CD4-positive, alpha-beta memory T cell (primary cell): ENCODE results near the gene ELAVL4. TPM values are rescaled to one million over a fixed set of nuclear protein-coding genes. Genes with fewer than 3 reads are reported as not detected.

Source experiments
- CTCF ChIA-PET: fragments of 350-600 bp; sonication (Branson Sonifier 250); formaldehyde crosslinking; loops from one replicate; lab custom pipeline; 2021; ENCODE audit warnings: inconsistent platforms; ENCODE audit not compliant: partially characterized antibody; lab: Charles Lee
- POLR2A ChIA-PET: fragments of 350-600 bp; sonication (Branson Sonifier 250); formaldehyde crosslinking; loops from one replicate; lab custom pipeline; 2021; ENCODE audit not compliant: partially characterized antibody; lab: Charles Lee
- DNase-seq, 5 donors: peaks; one replicate each; pipeline versions ENCODE4 v3.0.0 to v3.0.0-alpha.2; 2020 to 2022; ENCODE audit warnings: mixed read lengths in 1 of 5
- H3K27ac ChIP-seq: one replicate; pipeline ENCODE4 v1.7.0; 2013; ENCODE audit warnings: low read depth, low read length
- H3K27me3 ChIP-seq: 2 replicates; pipeline ENCODE4 v1.7.0; 2013; ENCODE audit warnings: mild to moderate bottlenecking, low read length, moderate library complexity; ENCODE audit not compliant: insufficient read depth
- H3K36me3 ChIP-seq: 2 replicates; pipeline ENCODE4 v1.7.0; 2013; ENCODE audit warnings: mild to moderate bottlenecking, low read length, moderate library complexity; ENCODE audit not compliant: insufficient read depth
- H3K4me1 ChIP-seq: 2 replicates; pipeline ENCODE4 v1.7.0; 2013; ENCODE audit warnings: mild to moderate bottlenecking, low read length, moderate library complexity; ENCODE audit not compliant: insufficient read depth
- H3K4me3 ChIP-seq, 2 donors: one replicate each; pipeline ENCODE4 v1.7.0; 2013; ENCODE audit warnings: low read length in 2 of 2, mild to moderate bottlenecking in 1 of 2
- H3K9me3 ChIP-seq, 2 donors: one replicate each; pipeline ENCODE4 v1.7.0; 2013; ENCODE audit warnings: low read length in 2 of 2, control low read depth in 1 of 2; ENCODE audit not compliant: control insufficient read depth in 1 of 2
- H3K27ac Mint-ChIP-seq, 7 donors: one replicate each; pipeline ENCODE4 v1.8.0; 2020 to 2021; ENCODE audit warnings: mixed read lengths in 7 of 7, mild to moderate bottlenecking in 6 of 7, inconsistent platforms in 3 of 7, moderate library complexity in 3 of 7
- H3K27me3 Mint-ChIP-seq, 2 donors: one replicate each; pipeline ENCODE4 v1.8.0; 2020 to 2021; ENCODE audit warnings: mixed read lengths in 2 of 2
- H3K36me3 Mint-ChIP-seq, 2 donors: one replicate each; pipeline ENCODE4 v1.8.0; 2020 to 2021; ENCODE audit warnings: mixed read lengths in 2 of 2, inconsistent platforms in 1 of 2, mild to moderate bottlenecking in 1 of 2
- H3K4me1 Mint-ChIP-seq, 4 donors: one replicate each; pipeline ENCODE4 v1.8.0; 2020 to 2021; ENCODE audit warnings: mixed read lengths in 4 of 4, mild to moderate bottlenecking in 1 of 4
- H3K4me3 Mint-ChIP-seq, 8 donors: one replicate each; pipeline ENCODE4 v1.8.0; 2020 to 2021; ENCODE audit warnings: mixed read lengths in 8 of 8, mild to moderate bottlenecking in 7 of 8, moderate library complexity in 6 of 8, inconsistent platforms in 3 of 8
- H3K9me3 Mint-ChIP-seq, 8 donors: one replicate each; pipeline ENCODE4 v1.8.0; 2020 to 2021; ENCODE audit warnings: mixed read lengths in 8 of 8, mild to moderate bottlenecking in 5 of 8, inconsistent platforms in 3 of 8, moderate library complexity in 1 of 8
- intact Hi-C: fragments of 100-400 bp; cut with micrococcal nuclease; formaldehyde crosslinking; loops from one replicate; pipeline ENCODE4 v1.15.1; 2023
- polyA plus RNA-seq, 2 donors: library from polyadenylated mRNA; unstranded; fragments of 300-500 nt; fragmentation: Illumina TruSeq; gene quantifications; one replicate each; pipeline ENCODE4 v1.2.3, GENCODE V29; 2021
- total RNA-seq, 2 experiments: library from RNA; stranded (reverse); gene quantifications; one replicate each; pipeline ENCODE4 v1.2.3, GENCODE V29; 2021

ELAVL4 gene
- total and polyA plus RNA-seq, 4 experiments from 2014 or later: not detected

DNA sequence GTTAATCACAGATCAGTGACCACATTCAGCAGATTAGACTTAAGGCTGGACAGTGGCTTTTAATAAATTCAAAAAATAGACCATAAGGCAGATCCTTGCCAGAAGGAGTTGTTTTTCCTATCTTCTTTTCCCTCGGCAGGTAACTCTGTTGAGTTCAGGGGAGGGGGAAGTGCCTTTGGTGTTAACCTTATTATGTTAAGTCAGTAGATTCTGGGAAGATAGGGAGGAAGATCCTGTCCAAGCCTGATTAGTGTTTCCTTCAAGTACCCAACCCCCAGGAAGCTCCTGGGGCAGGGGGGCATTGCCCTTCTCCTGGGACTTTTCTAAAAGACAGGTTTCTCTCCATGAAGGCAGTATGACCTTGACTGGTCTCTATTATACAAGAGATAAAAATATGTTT is 87.4 kb downstream of the ELAVL4 start:
- DNase-seq: no peak
- H3K4me3 Mint-ChIP-seq: no peak overlapping the region
- peaks cover 0 to 4% of the 10 kb centered on the region in 2 donors for H3K27me3 Mint-ChIP-seq
- H3K9me3 ChIP-seq: no peaks in the 10 kb centered on the region
- no peaks in the 10 kb centered on the region for H3K36me3 ChIP-seq
- no peaks in the 10 kb centered on the region for H3K9me3 Mint-ChIP-seq
- ChIA-PET POLR2A (no interaction called here), CTCF (no interaction called here)
- H3K27me3 ChIP-seq: peaks cover 4% of the 10 kb centered on the region
- no peak overlapping the region for H3K27ac Mint-ChIP-seq
- intact Hi-C loops: no loop called here
- H3K4me3 ChIP-seq: no peak overlapping the region
- no peaks in the 10 kb centered on the region for H3K4me1 Mint-ChIP-seq
- no peak overlapping the region for H3K27ac ChIP-seq
- no peaks in the 10 kb centered on the region for H3K36me3 Mint-ChIP-seq
- no peaks in the 10 kb centered on the region for H3K4me1 ChIP-seq

- Mint-ChIP-seq H3K27me3 (peaks cover 0 to 4% of the 10 kb centered on the region in 2 donors), H3K4me1 (no peaks in the 10 kb centered on the region), H3K36me3 (no peaks in the 10 kb centered on the region), H3K27ac (no peak overlapping the region), H3K9me3 (no peaks in the 10 kb centered on the region), H3K4me3 (no peak overlapping the region)
- intact Hi-C loops: no loop called here
- Histone ChIP-seq H3K4me3 (no peak overlapping the region), H3K4me1 (no peaks in the 10 kb centered on the region), H3K9me3 (no peaks in the 10 kb centered on the region), H3K27me3 (peaks cover 4% of the 10 kb centered on the region), H3K27ac (no peak overlapping the region), H3K36me3 (no peaks in the 10 kb centered on the region)
- DNase-seq: no peak
- ChIA-PET CTCF (no interaction called here), POLR2A (no interaction called here)
These were observed 88.5 kb downstream of the ELAVL4 start for GRCh38 chr1:50197216-50197615.

DNA sequence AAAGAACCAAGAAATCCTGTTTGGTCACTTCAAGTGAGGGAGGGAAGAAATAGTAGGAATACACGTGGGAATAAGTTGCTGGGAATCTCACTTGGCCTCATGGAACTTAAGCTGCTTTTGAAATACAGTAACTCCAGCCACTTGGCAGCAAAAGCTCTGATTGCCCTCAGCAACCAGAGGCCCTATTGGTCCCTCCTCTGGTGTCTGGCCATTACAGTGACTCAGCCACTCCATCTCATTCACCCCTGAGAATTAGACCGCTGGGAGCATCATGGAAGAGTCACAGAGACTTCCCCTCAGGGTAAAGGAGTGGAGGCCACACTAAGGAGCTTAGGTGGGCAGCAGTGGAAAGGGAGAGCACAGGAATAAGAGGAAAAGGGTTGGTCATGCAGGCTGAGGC is 99.6 kb downstream of the ELAVL4 start:
- POLR2A ChIA-PET: no interaction called here
- no peak overlapping the region for H3K27ac ChIP-seq
- no peaks in the 10 kb centered on the region for H3K4me1 Mint-ChIP-seq
- H3K36me3 ChIP-seq: no peaks in the 10 kb centered on the region
- H3K9me3 ChIP-seq: no peaks in the 10 kb centered on the region
- no peak overlapping the region for H3K27ac Mint-ChIP-seq
- intact Hi-C loops: no loop called here
- H3K27me3 ChIP-seq: no peaks in the 10 kb centered on the region
- no peaks in the 10 kb centered on the region for H3K36me3 Mint-ChIP-seq
- peaks cover 0 to 3% (median 0%) of the 10 kb centered on the region in 8 donors for H3K9me3 Mint-ChIP-seq
- H3K27me3 Mint-ChIP-seq: peaks cover 5 to 7% of the 10 kb centered on the region in 2 donors
- CTCF ChIA-PET: no interaction called here
- no peak for DNase-seq
- H3K4me3 Mint-ChIP-seq: no peak overlapping the region
- H3K4me1 ChIP-seq: no peaks in the 10 kb centered on the region
- H3K4me3 ChIP-seq: no peak overlapping the region

GRCh38 chr1:50208756-50209155 is 100.0 kb downstream of the ELAVL4 start:
- Mint-ChIP-seq H3K36me3 (no peaks in the 10 kb centered on the region), H3K4me3 (no peak overlapping the region), H3K27me3 (peaks cover 5% of the 10 kb centered on the region in 2 donors), H3K9me3 (peaks cover 0 to 3% (median 0%) of the 10 kb centered on the region in 8 donors), H3K4me1 (no peaks in the 10 kb centered on the region), H3K27ac (no peak overlapping the region)
- no peak overlapping the region for H3K4me3 ChIP-seq
- no peaks in the 10 kb centered on the region for H3K36me3 ChIP-seq
- H3K4me1 ChIP-seq: no peaks in the 10 kb centered on the region
- H3K27ac ChIP-seq: no peak overlapping the region
- H3K9me3 ChIP-seq: no peaks in the 10 kb centered on the region
- ChIA-PET POLR2A (no interaction called here), CTCF (no interaction called here)
- H3K27me3 ChIP-seq: no peaks in the 10 kb centered on the region
- DNase-seq: no peak
- intact Hi-C loops: no loop called here

DNA sequence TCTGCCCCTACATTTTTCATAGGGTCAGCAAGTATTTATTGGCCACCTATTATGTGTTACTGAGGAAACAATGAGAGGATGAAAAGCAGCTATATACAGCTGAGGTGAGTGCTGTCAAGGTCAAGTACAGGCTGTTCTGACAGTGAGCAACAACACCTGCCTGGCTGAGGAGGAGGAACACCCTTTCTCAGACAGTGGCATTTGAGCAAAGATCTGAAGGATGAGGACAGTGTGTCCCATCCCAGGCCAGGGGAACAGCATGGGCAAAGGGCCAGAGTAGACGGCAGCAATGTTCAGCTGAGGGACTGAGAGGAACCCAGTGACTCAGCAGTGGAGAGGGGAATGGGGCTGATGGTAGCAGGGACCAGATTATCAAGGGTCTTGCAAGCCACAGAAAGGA is 101.0 kb downstream of the ELAVL4 start:
- no peaks in the 10 kb centered on the region for H3K4me1 Mint-ChIP-seq
- H3K27me3 Mint-ChIP-seq: peaks cover 5% of the 10 kb centered on the region in 2 donors
- H3K4me3 Mint-ChIP-seq: no peak overlapping the region
- Histone ChIP-seq H3K36me3 (no peaks in the 10 kb centered on the region), H3K9me3 (no peaks in the 10 kb centered on the region), H3K27ac (no peak overlapping the region), H3K4me1 (no peaks in the 10 kb centered on the region), H3K4me3 (no peak overlapping the region), H3K27me3 (no peaks in the 10 kb centered on the region)
- H3K27ac Mint-ChIP-seq: no peak overlapping the region
- ChIA-PET CTCF (no interaction called here), POLR2A (no interaction called here)
- H3K36me3 Mint-ChIP-seq: no peaks in the 10 kb centered on the region
- peaks cover 0 to 3% (median 0%) of the 10 kb centered on the region in 8 donors for H3K9me3 Mint-ChIP-seq
- intact Hi-C loops: no loop called here
- DNase-seq: no peak

DNA sequence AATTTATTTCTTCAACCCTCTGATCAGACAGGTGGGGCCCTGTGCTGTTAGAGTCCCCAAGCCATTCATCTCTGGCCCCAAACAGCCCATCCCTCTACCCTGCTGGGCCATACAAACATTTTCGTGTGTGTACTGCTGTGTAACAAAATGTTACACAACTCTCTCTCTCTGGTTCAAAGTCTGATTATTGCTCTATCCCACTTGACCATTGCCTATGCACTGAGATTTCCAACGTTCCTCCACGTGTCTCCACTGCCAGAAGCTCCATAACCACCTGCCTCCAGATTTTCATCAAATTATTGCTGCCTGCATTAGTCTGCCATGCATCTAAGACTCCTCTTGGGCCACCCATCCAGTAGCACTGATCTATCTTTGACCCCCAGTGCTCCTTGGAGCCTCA is 104.8 kb downstream of the ELAVL4 start:
- no peak overlapping the region for H3K27ac Mint-ChIP-seq
- intact Hi-C loops: no loop called here
- ChIA-PET CTCF (no interaction called here), POLR2A (no interaction called here)
- H3K27me3 ChIP-seq: no peaks in the 10 kb centered on the region
- H3K36me3 Mint-ChIP-seq: no peaks in the 10 kb centered on the region
- H3K9me3 ChIP-seq: no peaks in the 10 kb centered on the region
- H3K27ac ChIP-seq: no peak overlapping the region
- no peaks in the 10 kb centered on the region for H3K4me1 Mint-ChIP-seq
- H3K4me3 Mint-ChIP-seq: no peak overlapping the region
- no peak overlapping the region for H3K4me3 ChIP-seq
- H3K9me3 Mint-ChIP-seq: peaks cover 0 to 2% (median 0%) of the 10 kb centered on the region in 8 donors
- H3K36me3 ChIP-seq: no peaks in the 10 kb centered on the region
- no peaks in the 10 kb centered on the region for H3K4me1 ChIP-seq
- H3K27me3 Mint-ChIP-seq: peaks cover 1 to 5% of the 10 kb centered on the region in 2 donors
- DNase-seq: no peak

GRCh38 chr1:50214717-50215116 is 106.0 kb downstream of the ELAVL4 start:
- Histone ChIP-seq H3K36me3 (no peaks in the 10 kb centered on the region), H3K27me3 (no peaks in the 10 kb centered on the region), H3K4me1 (no peaks in the 10 kb centered on the region), H3K4me3 (no peak overlapping the region), H3K27ac (no peak overlapping the region), H3K9me3 (no peaks in the 10 kb centered on the region)
- intact Hi-C loops: no loop called here
- Mint-ChIP-seq H3K27ac (no peak overlapping the region), H3K4me1 (no peaks in the 10 kb centered on the region), H3K36me3 (no peaks in the 10 kb centered on the region), H3K9me3 (peaks cover 0 to 4% (median 0%) of the 10 kb centered on the region in 8 donors), H3K27me3 (peaks cover 0 to 1% of the 10 kb centered on the region in 2 donors), H3K4me3 (no peak overlapping the region)
- POLR2A ChIA-PET: no interaction called here
- CTCF ChIA-PET: no interaction called here
- no peak for DNase-seq
